GM23338 (cell line): ENCODE measurements around the gene PCTP. TPM values are rescaled to one million over a fixed set of nuclear protein-coding genes. Genes with fewer than 3 reads are reported as not detected.

ENCODE experiments used
- ATAC-seq: fragments of 200-7000 bp; cut with Tn5 transposase; 3 replicates; pipeline ENCODE4 v1.9.1; 2020
- DNase-seq: peaks from one replicate; pipeline ENCODE4 v3.0.0-alpha.2; 2015; ENCODE audit warnings: low spot score
- H2AFZ ChIP-seq: fragments of 200-600 bp; sonication (generic); 2 replicates; pipeline ENCODE4 v1.8.0; 2016; ENCODE audit warnings: antibody characterized with exemption, mild to moderate bottlenecking, moderate library complexity
- H3F3A ChIP-seq: fragments of 200-600 bp; sonication (generic); replicated peaks from 2 replicates; pipeline ENCODE4 v1.8.0; 2017; ENCODE audit warnings: antibody characterized with exemption, mixed run types, low read depth
- H3K27ac ChIP-seq: fragments of 200-600 bp; sonication (generic); 2 replicates; pipeline ENCODE4 v1.6.1; 2016; ENCODE audit warnings: low read depth
- H3K27me3 ChIP-seq: fragments of 200-600 bp; sonication (generic); 2 replicates; pipeline ENCODE4 v1.8.0; 2016; ENCODE audit warnings: mild to moderate bottlenecking, mixed run types, moderate library complexity; ENCODE audit not compliant: insufficient read depth
- H3K36me3 ChIP-seq: fragments of 200-600 bp; sonication (generic); 2 replicates; pipeline ENCODE4 v1.8.0; 2016; ENCODE audit warnings: mild to moderate bottlenecking; ENCODE audit not compliant: insufficient read depth
- H3K4me1 ChIP-seq: fragments of 200-600 bp; sonication (generic); 2 replicates; pipeline ENCODE4 v1.8.0; 2016; ENCODE audit warnings: mild to moderate bottlenecking, moderate library complexity; ENCODE audit not compliant: insufficient read depth
- H3K4me2 ChIP-seq: fragments of 200-600 bp; sonication (generic); 2 replicates; pipeline ENCODE4 v1.7.1; 2017; ENCODE audit warnings: mixed run types
- H3K4me3 ChIP-seq: fragments of 200-600 bp; sonication (generic); 2 replicates; pipeline ENCODE4 v1.6.1; 2016; ENCODE audit warnings: mixed run types
- H3K79me2 ChIP-seq: fragments of 200-600 bp; sonication (generic); replicated peaks from 2 replicates; pipeline ENCODE4 v1.8.0; 2017; ENCODE audit warnings: mild to moderate bottlenecking; ENCODE audit not compliant: insufficient read depth
- H3K9me2 ChIP-seq: fragments of 200-600 bp; sonication (generic); 2 replicates; pipeline ENCODE4 v1.8.0; 2017; ENCODE audit not compliant: insufficient read depth
- H4K20me1 ChIP-seq: fragments of 200-600 bp; sonication (generic); replicated peaks from 2 replicates; pipeline ENCODE4 v1.8.0; 2017; ENCODE audit warnings: mild to moderate bottlenecking; ENCODE audit not compliant: insufficient read depth
- H3K27ac Mint-ChIP-seq: 2 replicates; pipeline ENCODE4 v1.8.0; 2020; ENCODE audit warnings: inconsistent platforms, mild to moderate bottlenecking, moderate library complexity, mixed read lengths
- H3K27me3 Mint-ChIP-seq: 3 replicates; pipeline ENCODE4 v1.8.0; 2022; ENCODE audit warnings: low read depth, mild to moderate bottlenecking, moderate library complexity, mixed read lengths, inconsistent platforms; ENCODE audit not compliant: insufficient read depth, poor library complexity
- H3K36me3 Mint-ChIP-seq: 3 replicates; pipeline ENCODE4 v1.8.0; 2021; ENCODE audit warnings: low read depth, mild to moderate bottlenecking, inconsistent platforms, moderate library complexity, mixed read lengths
- H3K4me1 Mint-ChIP-seq: 3 replicates; pipeline ENCODE4 v1.8.0; 2020; ENCODE audit warnings: mild to moderate bottlenecking, inconsistent platforms, mixed read lengths
- H3K4me3 Mint-ChIP-seq: 3 replicates; pipeline ENCODE4 v1.8.0; 2021; ENCODE audit warnings: moderate library complexity, mild to moderate bottlenecking, inconsistent platforms, mixed read lengths
- H3K9me3 Mint-ChIP-seq: 3 replicates; pipeline ENCODE4 v1.8.0; 2020; ENCODE audit warnings: moderate library complexity, mild to moderate bottlenecking, inconsistent platforms, mixed read lengths
- EZH2 ChIP-seq: fragments of 200-600 bp; sonication (generic); IDR thresholded peaks from one replicate; pipeline ENCODE4 v1.8.0; 2017; ENCODE audit warnings: antibody characterized with exemption, mild to moderate bottlenecking, low read depth; ENCODE audit not compliant: unreplicated experiment
- EZH2phosphoT487 ChIP-seq: fragments of 200-600 bp; sonication (generic); IDR thresholded peaks from one replicate; pipeline ENCODE4 v1.8.1; 2018; ENCODE audit warnings: antibody characterized with exemption; ENCODE audit not compliant: unreplicated experiment
- JUNB ChIP-seq: IDR thresholded peaks from one replicate; pipeline ENCODE4 v1.6.1; 2016; ENCODE audit warnings: antibody characterized with exemption; ENCODE audit not compliant: unreplicated experiment
- POLR2AphosphoS5 ChIP-seq: IDR thresholded peaks from 2 replicates; pipeline ENCODE4 v1.6.1; 2016; ENCODE audit warnings: antibody characterized with exemption, low read depth
- REST ChIP-seq: IDR thresholded peaks from one replicate; pipeline ENCODE4 v1.6.1; 2018; ENCODE audit warnings: antibody characterized with exemption; ENCODE audit not compliant: unreplicated experiment
- STAT1 ChIP-seq: IDR thresholded peaks from one replicate; pipeline ENCODE4 v1.6.1; 2016; ENCODE audit warnings: antibody characterized with exemption; ENCODE audit not compliant: unreplicated experiment
- ZNF114 ChIP-seq: fragments of 250-450 bp; sonication (Bioruptor Pico); IDR thresholded peaks from 2 replicates; pipeline ENCODE4 v1.5.0; 2020; ENCODE audit warnings: mild to moderate bottlenecking, moderate library complexity
- ZNF331 ChIP-seq: fragments of 250-450 bp; sonication (Bioruptor Pico); IDR thresholded peaks from 2 replicates; pipeline ENCODE4 v1.5.0; 2020; ENCODE audit warnings: low read depth, mild to moderate bottlenecking, moderate library complexity
- polyA plus RNA-seq: library from polyadenylated mRNA; unstranded; fragments of >200 nt; fragmentation: Nextera tagmentation; extraction: Ambion mirVana; gene quantifications from 2 replicates; pipeline ENCODE4 v1.2.1, GENCODE V29; 2016
- total RNA-seq: library from RNA; depleted of rRNA; stranded (reverse); fragments of >200 nt; shearing (Covaris generic); gene quantifications from 2 replicates; pipeline ENCODE4 v1.2.3, GENCODE V29; 2014

PCTP gene
- total and polyA plus RNA-seq, 2 experiments from 2014 or later = 6.4 to 12.3 TPM

GRCh38 chr17:55818451-55819375, 67.9 kb downstream of the PCTP start:
- H3K27me3 ChIP-seq = no peaks in the 10 kb centered on the region
- H3K27ac ChIP-seq = no peak overlapping the region
- Mint-ChIP-seq H3K9me3 (peaks cover 3% of the 10 kb centered on the region; the same call in 2 of the 3 replicates), H3K27ac (no peak overlapping the region), H3K27me3 (peaks cover 1% of the 10 kb centered on the region), H3K4me1 (no peaks in the 10 kb centered on the region), H3K4me3 (no peak overlapping the region), H3K36me3 (no peaks in the 10 kb centered on the region; the same call in 2 of the 3 replicates)
- DNase-seq = no peak
- no peaks in the 10 kb centered on the region for H3K9me2 ChIP-seq
- no peak overlapping the region for H2AFZ ChIP-seq
- H3K36me3 ChIP-seq = no peaks in the 10 kb centered on the region
- no peaks in the 10 kb centered on the region for H3K79me2 ChIP-seq
- no peak for ATAC-seq
- H3K4me3 ChIP-seq = no peak overlapping the region
- no peak for TF ChIP-seq ZNF114
- no peak for TF ChIP-seq REST
- H3K4me1 ChIP-seq = no peaks in the 10 kb centered on the region
- H4K20me1 ChIP-seq = no peaks in the 10 kb centered on the region
- no peak overlapping the region for H3K4me2 ChIP-seq
- H3F3A ChIP-seq = no peaks in the 10 kb centered on the region

- no peak overlapping the region for H3K27ac ChIP-seq
- no peaks in the 10 kb centered on the region for H3F3A ChIP-seq
- no peaks in the 10 kb centered on the region for H3K27me3 ChIP-seq
- H4K20me1 ChIP-seq = no peaks in the 10 kb centered on the region
- ATAC-seq = no peak
- H3K4me3 ChIP-seq = no peak overlapping the region
- H3K4me2 ChIP-seq = no peak overlapping the region
- H3K27me3 Mint-ChIP-seq = no peaks in the 10 kb centered on the region
- H3K36me3 ChIP-seq = no peaks in the 10 kb centered on the region
- no peaks in the 10 kb centered on the region for H3K4me1 Mint-ChIP-seq
- no peaks in the 10 kb centered on the region for H3K9me2 ChIP-seq
- H3K4me1 ChIP-seq = no peaks in the 10 kb centered on the region
- no peak overlapping the region for H3K27ac Mint-ChIP-seq
- H3K9me3 Mint-ChIP-seq = peaks cover 3% of the 10 kb centered on the region; the same call in 2 of the 3 replicates
- H3K4me3 Mint-ChIP-seq = no peak overlapping the region
- H2AFZ ChIP-seq = no peak overlapping the region
- H3K36me3 Mint-ChIP-seq = no peaks in the 10 kb centered on the region; the same call in 2 of the 3 replicates
- no peak for DNase-seq
- H3K79me2 ChIP-seq = no peaks in the 10 kb centered on the region
- TF ChIP-seq STAT1 = no peak
- TF ChIP-seq JUNB = no peak
- no peak for TF ChIP-seq REST
- no peak for TF ChIP-seq EZH2
- TF ChIP-seq EZH2phosphoT487 = no peak
- no peak for TF ChIP-seq ZNF114
- no peak for TF ChIP-seq POLR2AphosphoS5
- TF ChIP-seq ZNF331 (CRISPR knock-in tag) = no peak
Measured at GRCh38 chr17:55820675-55821074, 69.8 kb downstream of the PCTP start.
